Measurements from ENCODE around the gene DBP.
A peak's percentile ranks its signal among the peaks of the same experiment; 100 is the strongest.

DBP gene

DNA sequence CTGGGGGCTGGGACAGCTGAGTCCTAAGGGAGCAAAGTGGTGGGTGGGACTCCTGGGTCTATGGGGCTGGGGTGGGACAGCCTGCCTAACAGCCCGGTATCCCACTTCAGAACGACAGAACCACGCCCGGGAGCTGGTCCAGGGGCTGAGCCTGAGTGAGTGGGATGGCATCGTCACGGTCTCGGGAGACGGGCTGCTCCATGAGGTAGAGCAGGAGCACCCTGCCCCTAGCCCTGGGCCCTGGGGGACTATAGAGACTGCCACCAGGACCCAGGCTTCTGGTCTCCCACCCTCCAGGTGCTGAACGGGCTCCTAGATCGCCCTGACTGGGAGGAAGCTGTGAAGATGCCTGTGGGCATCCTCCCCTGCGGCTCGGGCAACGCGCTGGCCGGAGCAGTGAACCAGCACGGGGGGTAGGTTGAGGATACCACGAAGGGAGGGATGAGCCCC lies 9.3 kb downstream of the DBP start:
- no peak for DNase-seq (ENCODE audit: low read depth in 3 of 3)

DNA sequence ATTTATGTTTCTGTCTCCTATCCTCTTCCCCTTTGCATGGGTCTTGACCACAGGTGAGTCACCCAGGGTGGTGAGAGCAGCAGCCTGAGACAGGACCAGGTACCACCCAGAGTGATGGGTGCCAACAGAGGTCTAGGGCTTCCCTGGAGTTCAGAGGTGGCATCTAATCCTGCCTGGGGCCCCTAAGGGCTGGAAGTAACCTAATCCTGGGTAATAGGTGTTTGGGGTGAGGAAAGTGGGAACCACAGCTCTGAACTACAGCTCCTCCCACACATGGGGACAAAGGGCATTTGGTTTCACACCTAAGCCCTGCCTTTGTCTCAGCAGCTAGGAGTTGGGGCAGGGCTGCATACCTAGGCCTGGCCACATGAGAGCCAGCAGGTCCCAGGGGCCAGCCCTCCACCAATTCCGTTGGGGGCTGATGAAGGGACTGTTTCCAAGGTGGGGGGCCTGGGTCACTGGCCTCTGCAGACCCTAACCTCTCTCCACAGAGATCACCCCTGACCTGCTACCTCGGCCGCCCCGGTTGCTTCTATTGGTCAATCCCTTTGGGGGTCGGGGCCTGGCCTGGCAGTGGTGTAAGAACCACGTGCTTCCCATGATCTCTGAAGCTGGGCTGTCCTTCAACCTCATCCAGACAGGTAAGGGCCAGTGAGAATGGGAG lies 9.8 kb downstream of the DBP start:
- no peak for DNase-seq (ENCODE audit: low read depth in 3 of 3)

DNA sequence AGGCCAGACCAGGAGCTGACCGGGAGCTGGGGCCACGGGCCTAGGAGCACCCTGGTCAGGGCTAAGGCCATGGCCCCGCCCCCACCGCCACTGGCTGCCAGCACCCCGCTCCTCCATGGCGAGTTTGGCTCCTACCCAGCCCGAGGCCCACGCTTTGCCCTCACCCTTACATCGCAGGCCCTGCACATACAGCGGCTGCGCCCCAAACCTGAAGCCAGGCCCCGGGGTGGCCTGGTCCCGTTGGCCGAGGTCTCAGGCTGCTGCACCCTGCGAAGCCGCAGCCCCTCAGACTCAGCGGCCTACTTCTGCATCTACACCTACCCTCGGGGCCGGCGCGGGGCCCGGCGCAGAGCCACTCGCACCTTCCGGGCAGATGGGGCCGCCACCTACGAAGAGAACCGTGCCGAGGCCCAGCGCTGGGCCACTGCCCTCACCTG lies 11.3 kb downstream of the DBP start:
- DNase-seq (ENCODE audit: low read depth in 3 of 3) = no peak

DNA sequence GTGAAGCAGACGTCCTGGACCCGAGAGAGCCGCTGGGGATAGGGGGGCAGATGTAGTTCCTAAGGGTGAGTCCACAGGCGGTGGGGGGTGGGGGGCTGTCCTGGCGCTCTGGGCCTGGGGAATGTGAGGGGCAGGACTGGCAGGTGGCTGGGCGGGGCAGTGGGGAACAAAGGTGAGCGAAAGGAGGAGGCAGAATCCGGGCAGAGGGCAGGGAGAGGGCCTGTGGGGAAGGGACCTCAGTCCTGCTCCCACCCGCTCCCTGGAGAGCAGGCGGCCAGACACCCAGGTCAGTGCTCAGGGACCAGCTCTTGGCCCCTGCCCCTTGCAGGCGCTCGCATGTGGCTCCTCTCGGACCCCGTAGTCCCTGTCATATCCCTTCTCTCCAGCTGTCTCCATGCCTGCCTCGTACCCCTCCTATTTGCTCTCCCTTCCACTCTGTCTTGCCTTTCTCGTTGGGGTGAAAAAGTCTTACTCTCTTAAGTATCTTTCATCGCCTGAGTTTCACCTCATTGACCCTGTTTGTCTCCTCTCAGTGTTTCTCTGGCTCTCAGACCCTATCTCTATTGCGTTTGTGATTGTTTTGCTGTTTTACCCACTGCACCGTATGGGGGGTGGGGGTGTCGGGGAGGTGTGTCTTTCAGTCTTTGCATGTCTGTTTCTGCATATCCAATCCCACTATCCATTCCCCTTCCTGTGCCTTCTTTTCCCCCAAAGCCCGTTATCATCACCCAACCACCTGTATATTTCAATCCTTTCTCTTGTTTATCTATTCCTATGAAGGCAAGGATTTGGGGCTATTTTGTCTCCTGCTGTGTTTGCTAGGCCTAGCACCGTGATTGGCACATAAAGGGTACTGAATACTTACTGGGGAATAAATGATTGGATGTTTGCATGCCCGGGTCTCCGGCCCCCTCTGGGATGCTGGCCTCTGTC lies 12.1 kb downstream of the DBP start:
- DNase-seq (ENCODE audit: low read depth in 3 of 3) = no peak

DNA sequence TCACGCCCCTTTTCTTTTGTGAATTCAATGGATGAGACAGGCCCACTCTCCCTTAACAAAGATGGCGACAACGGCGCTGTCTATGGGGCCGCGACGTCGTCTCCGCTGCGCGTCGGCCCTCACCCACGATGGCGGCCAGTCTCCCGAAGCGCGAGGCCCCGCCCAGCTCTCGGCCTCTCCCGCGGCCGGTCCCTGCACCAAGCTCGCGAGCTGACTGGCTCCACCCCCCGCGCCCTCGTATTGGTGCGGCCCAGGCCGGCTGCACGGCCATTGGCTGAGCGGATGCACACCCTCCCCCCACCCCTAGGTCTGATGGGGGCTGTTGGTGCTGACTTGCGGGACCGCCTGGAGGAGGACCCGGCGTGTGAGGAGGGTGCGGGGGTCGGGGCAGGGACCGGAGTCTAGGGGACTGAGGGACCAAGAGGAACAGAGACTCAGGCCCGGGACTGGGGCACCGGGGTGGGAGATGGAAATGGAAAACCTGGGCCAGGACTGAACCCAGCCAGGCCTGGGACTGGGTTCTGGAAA lies 13.0 kb downstream of the DBP start:
- peak; percentile 95 to 99 (median 96) for DNase-seq (ENCODE audit: low read depth in 3 of 3)

DNA sequence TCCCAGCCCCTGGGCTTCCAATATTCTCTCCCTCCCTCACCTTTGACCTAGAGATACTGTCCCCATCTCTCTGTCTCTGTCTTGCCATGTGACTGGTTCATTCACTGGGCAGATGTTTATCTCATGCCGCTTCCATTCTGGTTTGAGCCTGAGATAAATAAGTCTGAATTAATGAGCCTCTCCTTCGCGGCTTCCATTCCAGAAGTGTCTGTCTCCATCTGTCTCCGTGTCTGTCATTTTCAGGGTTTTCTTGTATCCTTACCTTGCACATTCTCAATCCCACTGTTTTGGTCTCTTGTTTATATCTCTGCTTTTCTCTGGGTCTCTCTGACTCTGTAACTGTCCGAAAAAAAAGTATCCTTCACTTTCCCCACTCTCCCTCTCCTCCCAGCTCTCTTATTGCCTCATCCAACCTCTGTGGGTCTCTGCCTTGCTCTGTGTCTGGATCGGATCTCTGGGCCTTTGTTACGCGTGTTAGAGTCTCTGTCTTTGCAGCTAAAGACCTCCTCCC lies 13.6 kb downstream of the DBP start:
- DNase-seq (ENCODE audit: low read depth in 3 of 3) = no peak

DNA sequence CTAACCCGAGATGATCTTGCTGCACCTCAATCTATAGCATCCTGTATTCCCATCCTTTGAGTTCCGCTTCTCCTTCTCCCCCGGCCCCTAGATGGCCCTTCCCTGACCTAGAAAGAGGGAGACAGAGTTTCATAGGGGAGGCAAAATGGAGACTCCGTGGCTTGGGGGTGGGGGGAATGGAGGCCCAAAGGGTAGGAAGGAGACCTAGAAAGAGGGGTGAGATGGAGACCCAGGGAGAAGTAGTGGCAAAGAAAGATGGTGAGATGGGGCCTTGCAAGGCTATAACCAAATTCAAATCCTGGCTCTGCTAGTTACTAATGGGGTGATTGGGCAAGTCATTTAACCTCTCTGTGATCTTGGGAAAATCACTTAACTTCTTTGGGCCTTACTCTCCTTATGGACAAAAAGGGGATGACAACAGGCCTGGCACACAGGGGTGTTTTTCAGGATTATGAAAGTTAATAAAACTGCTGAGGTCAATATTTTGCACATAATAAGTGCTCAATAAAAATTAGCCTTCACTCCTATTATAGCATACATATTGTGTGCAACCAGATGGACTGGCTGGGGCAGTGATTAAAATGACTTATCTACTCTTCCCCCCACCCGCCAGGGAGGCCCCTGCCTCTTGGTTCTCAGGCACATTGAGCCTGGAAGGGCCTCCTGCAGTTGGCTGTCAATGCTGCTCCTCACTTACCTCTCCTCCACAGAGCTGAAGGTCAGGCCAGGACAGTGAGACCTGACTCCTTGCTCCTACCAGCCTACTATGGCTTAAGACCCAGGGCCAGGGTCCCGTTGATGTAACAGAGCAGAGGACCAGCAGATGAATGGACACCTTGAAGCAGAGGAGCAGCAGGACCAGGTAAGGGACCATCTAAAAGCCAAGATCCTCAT lies 17.2 kb downstream of the DBP start:
- DNase-seq (ENCODE audit: low read depth in 3 of 3) = no peak

DNA sequence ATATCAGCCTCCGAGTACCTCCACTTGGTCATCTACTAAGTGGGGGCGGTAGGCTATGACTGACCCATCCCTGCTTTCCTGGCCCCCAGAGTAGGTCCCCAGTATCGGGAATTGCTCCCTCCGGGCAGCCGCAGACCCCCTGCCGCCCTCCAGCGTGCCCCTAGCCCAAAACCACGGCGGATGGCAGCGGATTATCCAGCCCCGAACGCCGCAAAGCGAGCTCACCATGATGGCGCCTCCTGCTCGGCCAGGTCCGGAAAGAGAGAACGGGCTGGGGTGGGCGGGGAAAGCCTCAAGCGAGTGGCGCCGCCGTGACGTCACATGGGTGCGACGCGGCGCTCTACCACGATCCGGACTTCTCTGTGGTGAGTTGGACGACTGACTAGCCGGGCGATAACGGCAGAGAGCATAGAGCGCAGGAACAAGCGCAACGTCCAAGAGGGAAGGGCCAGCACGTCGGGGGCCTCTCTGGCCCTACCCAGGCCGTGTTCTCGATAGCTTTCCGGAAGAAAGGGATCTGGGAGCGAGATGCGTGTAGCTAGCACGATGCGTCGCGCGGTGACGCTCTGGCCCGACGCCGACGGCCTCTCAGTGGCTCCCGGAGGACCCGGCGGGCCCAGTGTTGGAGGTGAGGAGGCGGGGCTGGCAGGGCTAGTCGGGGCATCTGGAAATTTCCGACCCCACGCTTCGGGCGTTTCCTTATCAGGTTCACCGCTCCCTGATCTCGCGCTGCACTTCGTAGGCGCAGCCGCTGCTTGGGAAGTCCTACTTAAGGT lies 18.1 kb downstream of the DBP start, which contains the start of the genes RPL18 and SPHK2:
Gene RPL18, minus strand, starts transcription at position 263 of the 776 bp plus-strand sequence. Its CDS starts 35 bp downstream, at position 228.
Gene SPHK2, plus strand, starts transcription at position 591 of the 776 bp plus-strand sequence. CDS start 1,009 bp downstream, outside the sequence.
- peak; percentile 90 to 94 (median 93) for DNase-seq (ENCODE audit: low read depth in 3 of 3)

DNA sequence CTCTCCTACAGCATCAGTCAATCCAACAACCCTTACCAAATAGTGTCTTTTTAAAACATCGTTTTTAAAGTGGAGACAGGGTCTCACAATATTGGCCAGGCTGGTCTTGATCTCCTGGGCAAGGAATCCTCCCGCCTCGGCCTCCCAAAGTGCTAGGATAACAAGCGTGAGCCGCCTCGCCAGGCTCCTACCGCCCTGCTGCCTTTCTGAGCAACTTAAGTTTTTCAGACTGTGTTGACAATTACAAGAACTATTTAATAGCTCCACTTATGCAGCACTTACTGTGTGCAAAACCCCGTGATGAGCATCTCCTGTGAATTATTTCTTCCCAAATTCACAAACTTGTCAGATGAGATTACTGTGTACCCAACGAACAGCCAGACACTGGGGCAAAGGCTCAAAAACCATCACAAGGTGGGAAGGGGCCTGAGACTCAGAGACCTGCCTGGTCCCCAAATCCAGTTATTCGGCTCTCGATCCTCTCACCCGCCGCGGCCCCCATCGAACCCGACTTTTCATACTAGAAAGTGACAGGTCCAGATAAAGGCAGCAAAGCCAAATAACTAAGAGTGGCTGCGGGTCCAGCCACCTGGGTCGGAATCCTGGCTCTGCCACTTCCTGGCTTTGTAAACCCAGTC lies 18.8 kb downstream of the DBP start:
- DNase-seq (ENCODE audit: low read depth in 3 of 3) = no peak

DNA sequence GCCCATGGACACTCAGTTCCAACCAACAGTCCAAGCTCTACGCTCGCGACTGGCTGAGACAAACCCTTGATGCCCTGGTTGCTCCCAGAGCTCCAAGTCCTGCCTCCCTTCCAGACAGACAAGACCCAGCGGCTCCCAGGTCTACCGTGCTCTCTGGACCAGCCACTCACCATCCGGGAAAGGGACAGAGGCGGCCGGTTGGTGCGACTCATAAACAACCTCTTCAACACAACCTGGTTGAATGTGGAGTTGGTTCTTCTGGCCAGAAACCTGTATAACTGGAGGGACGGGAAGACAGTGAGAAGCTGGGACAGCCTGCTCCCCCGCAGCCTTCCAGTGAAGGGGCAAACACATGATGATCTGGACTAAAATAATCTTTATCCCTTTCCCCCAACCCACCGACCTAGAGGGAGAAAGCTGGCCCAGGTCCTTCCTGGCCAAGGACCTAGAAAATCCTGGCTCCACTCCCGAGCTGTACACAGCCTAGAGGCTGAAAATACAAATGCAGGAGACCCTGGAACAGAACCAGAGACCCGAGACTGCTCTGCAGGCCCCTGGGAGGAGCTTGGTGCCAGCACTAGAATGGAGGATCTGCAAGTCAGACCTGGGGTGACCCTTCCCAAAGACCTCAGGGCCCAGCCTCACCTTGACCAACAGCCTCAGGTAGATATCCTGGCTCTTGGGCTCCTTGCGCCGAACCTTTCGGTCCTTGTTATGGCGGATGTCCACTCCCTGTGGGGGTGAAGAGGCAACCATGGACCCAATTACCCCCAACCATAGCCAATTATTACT lies 19.8 kb downstream of the DBP start:
- DNase-seq (ENCODE audit: low read depth in 3 of 3) = no peak

DNA sequence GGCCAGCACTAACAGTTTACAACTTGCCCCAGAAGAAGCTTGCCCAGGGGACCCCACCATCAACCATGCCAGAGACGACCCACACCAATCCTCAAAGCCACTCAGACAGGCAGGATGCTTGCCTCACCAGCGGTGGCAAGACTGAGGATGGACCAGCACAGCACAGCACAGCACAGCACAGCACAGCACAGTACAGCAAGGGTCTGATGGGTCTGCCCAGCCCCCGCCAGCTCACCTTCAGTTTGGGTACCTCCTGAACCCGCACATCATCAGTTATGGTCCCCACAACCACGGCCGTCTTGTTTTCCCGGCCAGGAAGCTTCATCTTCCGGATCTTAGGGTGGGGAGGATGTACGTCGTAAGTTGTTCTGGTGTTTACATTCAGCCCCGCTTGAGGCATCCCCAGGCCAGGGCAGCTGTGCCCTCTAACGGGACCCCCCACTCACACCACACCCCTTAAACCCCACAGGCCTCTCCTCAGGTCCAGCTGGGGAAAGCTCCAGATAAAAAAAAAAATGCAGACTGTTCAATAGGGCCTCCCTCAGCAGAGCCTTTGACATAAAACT lies 20.6 kb downstream of the DBP start:
- no peak for DNase-seq (ENCODE audit: low read depth in 3 of 3)

DNA sequence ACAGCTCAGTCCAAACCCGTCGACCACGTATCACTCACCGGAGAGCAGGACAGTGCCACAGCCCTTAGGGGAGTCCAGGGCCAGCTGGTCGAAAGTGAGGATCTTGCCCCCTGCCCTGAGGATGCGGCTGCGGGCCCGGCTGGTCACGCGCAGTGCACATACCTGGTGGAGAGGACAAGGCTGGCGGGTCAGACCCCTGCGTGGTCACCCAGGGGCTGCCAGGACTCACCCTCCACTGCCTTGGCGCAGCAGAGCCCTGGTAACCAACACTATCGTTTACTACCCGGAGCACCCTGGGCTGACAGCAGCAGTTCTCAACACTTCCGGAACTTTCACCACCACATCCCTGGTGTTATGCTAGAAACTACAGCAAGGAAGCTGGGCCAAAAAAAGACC lies 21.1 kb downstream of the DBP start:
- no peak for DNase-seq (ENCODE audit: low read depth in 3 of 3)

DNA sequence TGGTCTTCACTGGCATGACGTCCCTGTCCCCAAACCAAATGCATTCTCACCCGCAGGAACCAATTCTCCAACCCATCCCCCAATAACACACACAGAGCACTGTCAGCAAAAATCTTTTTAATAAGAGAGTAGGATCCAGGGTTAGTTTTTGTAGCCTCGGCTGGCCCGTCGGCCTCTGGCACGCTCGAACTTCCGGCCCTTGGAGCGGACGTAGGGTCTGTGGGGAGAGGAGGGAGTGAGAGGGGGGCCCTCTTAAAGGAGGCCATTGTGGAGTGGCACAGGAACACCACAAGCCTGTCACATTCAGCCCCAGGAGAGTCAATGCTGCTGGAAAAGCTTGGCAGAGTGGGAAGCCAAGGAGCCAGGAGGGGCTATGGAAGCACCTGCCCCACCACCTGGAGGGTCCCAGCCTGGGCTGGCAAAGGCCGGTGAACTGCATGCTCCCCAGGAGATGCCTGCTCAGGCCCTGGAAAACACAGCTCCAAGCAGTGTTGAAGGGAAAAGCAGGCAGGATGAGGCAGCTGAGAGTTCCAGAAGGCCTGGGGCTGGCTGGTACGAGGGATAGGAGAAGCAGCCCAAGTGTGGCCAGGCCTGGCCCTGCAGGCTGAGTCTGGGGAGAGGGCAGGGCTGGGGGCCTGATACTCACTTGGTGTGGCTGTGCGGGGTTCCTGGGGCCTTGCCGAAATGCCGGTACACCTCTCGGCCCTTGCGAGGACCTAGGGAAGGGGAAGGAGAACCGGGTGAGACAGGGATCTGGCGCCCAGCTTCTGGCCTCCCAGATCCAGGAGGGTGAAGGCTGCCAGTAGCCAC lies 21.7 kb downstream of the DBP start:
- DNase-seq (ENCODE audit: low read depth in 3 of 3) = no peak

DNA sequence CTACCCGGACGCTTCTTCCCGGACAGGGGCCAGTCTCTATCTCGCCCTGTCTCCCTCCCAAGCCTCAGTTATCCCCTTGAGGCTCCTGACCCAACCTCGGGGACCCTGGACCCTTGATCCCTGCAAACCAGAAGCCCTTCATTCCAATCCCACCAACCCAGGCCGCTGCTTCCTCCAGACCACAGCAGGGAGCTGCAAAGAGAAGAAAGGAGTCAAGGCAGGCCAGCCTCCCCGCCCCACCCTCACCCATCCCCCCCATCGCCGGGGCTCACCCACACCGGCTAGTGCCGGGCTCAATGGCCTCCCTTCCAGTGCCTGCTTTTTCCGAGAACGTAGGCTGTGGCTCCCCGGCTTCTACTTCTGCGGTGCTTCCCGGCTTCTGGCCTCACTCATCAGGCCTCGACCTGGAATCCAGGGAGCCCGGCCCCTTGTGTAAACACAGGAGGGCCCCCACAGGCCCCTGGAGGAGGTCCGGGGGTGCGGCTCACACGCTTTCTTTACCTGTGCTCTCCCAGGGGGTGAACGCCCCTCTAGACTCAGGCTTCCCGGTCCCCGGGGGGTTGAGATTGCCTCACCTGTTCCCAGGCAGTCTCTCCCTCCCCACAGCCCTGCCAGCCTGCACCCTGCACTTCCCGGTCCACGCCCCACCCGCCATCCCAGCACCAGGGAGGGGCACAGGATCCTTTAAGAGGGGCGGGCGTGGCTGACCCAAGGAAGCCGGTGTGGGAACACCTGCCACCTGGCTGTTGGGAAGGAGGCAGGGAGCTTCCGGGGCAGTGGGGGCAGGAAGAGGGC lies 22.5 kb downstream of the DBP start, which contains the start of gene FAM83E:
Gene FAM83E, minus strand, starts transcription at position 641 of the 795 bp plus-strand sequence. CDS start 1,704 bp downstream, outside the sequence.
- DNase-seq (ENCODE audit: low read depth in 3 of 3) = no peak

DNA sequence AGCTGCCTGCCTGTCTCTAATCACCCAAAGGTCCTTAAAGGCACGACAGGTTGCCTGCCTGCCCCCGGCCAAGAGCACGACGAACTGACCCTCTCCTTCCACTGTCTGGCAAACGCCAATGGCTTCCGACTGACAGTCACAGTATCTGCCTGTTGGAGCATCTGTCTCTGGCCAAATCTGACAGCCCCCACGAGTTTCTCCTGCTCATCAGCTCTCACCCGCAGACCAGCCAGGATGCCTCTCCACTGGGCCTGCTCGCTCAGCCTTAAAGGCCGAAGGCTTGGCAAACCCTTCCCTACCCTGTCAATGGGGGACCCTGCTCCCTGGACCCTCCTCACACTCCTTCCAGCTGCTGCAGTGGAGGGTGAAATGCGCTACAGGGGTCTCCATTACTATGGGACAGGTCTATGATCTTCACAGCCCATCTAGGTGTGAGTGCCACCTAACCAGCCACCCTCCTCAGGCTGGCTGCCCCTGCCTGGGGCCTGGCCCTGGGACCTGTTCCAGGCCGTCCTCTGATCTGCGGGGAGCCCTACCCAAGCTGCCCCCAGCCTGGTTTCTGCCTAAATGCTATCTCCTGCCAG lies 23.2 kb downstream of the DBP start:
- no peak for DNase-seq (ENCODE audit: low read depth in 3 of 3)

DNA sequence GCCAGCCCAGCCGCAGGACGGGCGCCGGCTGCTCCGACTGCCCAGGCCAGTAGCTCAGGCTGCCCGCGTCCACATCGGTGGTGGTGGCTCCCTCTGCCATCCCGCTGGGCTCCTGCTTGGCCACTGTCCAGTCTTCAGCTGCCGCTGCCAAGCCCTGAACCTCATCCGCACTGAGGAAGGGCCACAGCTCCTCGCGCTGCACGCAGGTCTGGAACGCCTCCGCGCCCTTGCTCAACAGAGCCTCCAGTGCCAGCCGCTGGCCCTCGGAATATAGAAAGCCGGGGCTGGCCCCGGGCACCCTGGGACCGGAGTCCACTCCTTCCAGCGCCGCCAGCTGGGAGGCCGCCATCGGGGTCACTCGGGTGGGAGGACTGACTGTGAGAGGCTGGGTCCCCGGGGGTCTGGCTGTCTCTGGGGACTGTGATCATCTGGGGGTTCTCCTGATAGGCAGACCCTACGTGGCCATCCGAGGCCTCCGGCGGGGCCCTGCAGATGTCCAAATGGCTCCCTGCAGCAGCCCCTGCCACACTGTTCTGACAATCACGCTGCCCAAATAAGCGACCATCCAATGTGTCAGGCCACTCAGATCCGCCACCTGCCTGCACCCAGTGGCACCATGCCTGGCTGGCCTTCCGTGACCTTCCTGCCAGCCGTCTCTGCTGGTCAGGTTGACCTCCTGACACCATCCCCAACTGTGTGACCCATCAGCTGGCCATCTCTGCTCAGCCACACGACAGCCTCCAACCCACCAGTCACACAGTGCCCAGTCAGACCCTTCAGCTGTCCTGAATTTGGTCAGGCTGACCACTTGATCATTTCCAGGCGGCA lies 23.9 kb downstream of the DBP start:
- DNase-seq (ENCODE audit: low read depth in 3 of 3) = no peak

Data from stimulated activated CD4-positive, alpha-beta T cell treated with anti-CD3 and anti-CD28 coated beads, TNF-alpha, amount 100 ng/mL, for 48 hours (primary cell).